Dermis blood vessel endothelial cell (primary cell): ENCODE results near the gene ACOT12. TPM values are rescaled to one million over a fixed set of nuclear protein-coding genes. Genes with fewer than 3 reads are reported as not detected.

ENCODE experiments used
- DNase-seq: peaks from one replicate; pipeline ENCODE4 v3.0.0; 2010
- total RNA-seq: library from RNA; depleted of rRNA; stranded (reverse); fragments of >200 nt; gene quantifications from 2 replicates; pipeline ENCODE4 v1.2.3, GENCODE V29; 2014

The ACOT12 gene
- total RNA-seq, 1 donor from 2014 or later = not detected

GRCh38 chr5:81283976-81284375, 110.0 kb downstream of the ACOT12 start:
- DNase-seq = no peak

Other genes with a start within 250 kb of the ACOT12 start
- gene CKMT2, start 160.8 kb downstream of the ACOT12 start, total RNA-seq = 0.51 and 0.56 TPM in 2 replicates
- gene ZCCHC9, start 92.5 kb downstream of the ACOT12 start, total RNA-seq = 20.7 and 26.4 TPM in 2 replicates